EL (cell line): ENCODE data around the gene DAB2.
"Not testable (repeated sequence)": the region's sequence is repeated elsewhere in the genome, so short reads cannot be mapped to it uniquely, and the experiment has no call there.

Experiments used
- DNase-seq: peaks from one replicate; pipeline ENCODE4 v3.0.0-alpha.2; 2016

DAB2 gene

DNA sequence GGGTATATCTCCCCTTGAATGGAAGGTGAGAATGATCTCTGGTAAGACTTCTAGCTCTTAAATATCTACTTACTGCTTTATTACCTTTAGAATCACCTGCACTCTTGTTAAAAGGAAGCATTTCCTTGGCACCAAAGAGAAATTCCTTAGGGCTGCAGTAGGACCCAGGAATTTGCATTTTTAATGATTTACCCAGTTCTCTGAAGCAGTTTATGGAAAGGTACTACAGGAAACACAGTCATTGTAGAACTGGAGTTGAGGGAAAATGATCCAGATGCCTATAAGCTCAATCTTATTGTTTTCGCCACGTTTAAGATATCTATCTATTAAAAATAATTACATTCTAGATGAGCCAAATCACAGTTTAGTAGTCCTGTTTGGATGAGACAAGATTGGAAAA, 51.0 kb downstream of the DAB2 start:
- DNase-seq = no peak

DNA sequence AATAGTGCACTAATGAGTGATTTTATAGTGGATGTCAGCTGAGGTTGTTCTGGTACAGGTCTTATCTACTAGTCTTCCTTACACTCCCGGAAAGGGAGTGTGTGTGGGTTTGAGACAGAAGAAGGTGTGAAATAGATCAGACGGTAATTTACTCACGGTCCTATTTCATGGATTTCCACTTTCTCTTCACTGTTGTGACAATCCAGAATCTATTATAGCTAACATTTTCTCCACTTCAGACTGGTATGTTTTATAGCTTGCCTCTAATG, 53.5 kb downstream of the DAB2 start:
- DNase-seq = no peak

DNA sequence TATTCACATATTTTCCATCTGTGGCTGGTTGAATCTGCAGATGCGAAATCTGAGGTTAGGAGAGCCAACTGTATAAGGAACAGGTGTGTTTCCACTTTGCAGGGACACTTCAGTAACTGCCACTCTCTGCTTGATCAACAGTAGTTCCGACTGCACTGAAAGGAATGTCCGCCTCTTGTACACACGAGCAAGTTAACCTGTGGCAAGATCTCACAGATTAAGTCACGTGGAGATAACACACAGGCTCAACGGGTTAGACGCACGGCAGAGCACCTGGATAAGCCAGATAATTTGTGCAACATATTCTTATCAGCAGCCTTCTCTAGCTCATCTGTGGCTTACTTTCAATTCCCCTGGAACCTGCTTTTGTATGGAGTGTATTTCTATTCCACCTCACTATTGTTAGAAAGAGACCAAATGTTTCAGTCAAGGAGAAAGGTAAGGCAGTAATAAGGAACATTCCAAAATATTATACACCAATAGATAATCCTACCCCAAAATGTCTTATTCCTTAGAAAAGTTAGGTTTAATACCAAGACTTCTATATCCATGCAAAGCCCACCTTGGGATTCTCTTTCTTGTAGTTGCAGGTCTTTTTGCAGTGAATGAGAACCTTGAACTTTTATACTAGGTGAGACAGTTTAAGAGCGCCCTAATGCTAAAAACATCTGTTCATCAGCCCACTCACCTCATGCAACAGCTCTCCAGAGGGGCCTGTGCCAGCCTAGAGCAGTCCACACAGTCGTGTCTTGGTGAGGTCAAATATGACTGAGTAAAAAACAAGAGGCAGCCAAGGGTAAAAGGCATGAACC, 54.0 kb downstream of the DAB2 start:
- no peak for DNase-seq

DNA sequence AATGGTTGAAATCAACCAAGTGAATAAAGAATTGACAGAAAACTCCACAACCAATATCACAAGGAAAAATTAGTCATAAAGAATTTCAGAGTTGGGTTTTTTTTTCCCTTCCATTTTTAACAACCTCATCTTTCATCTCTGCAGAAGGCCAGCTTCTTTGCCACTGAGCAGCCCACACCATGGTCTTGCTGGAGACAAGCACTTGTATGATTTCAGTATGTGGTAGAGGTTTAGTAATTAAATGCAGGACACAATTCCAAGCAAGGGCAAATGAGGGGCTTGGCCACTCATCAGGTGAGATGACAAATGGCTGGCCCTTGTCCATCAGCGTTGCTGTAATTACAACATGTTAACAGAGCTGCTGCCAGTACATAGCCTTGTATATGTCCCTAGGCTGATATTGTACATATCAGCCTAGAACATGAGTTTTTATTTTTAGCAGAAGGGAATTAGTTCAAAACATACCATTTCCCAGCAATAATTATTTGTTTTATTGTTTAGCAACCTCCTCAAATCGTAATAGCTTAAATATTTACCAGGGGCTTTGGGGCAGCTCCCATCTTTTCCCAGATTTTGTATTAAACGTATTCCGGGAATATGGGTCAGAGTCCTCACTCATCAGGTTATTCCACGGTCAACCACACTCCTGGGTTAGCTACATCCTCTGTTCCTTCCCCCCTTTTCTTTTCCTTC, 55.5 kb downstream of the DAB2 start:
- no peak for DNase-seq

DNA sequence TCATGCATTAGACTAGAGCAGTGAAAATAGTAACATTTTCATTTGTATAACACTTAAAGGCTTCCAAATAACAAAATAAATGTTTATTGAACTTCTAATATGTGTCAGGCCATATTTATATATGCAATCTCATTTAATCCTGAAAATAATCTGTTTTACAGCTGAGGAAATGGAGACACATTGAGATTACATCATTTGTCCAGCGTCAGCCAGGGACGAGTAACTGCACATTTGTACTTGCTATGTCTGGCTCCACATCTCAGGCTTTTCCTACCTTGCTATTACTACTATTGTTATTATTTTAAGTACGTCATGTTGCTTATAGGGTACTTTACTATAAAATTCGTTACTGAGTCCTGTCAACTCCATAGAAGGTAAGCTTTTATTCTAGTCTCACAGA, 56.7 kb downstream of the DAB2 start:
- no peak for DNase-seq

DNA sequence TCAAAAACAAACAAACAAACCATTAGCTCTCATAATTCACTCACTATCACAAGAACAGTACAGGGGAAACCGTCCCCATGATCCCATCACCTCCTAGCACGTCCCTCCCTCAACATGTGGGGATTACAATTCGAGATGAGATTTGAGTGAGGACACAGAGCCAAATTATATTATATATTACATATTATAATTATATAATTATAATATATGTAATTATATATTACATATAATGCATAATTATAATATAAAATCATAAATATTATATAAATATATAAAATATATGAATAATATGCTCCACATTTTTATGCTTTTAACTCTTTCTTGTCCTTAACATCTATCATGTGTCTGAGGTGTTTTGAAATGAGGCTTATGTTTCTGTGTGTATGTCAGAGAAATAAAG, 57.1 kb downstream of the DAB2 start:
- DNase-seq = no peak

DNA sequence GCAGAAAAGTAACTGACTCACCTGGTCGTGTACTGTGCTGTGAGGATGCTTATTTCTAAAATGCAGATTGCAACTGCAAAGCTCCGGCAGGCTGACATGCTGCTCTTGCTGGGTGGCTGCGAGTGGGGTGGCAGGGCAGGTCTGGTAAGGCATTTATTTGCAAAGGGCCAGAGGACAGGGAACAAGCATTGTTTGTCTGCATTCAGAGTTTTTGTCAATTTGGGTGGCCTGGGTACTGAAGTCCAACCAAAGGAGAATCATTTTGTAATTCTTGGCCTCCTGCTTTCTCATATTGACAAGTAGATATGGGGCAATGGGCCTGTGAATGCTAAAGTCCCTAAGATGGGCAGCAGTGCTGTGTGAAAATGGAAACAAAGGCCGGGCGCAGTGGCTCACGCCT, 60.4 kb downstream of the DAB2 start, which contains the start of gene C9:
C9 (minus strand) TSS at position 129 of the 400 bp plus-strand sequence; CDS start at position 98, 31 bp downstream.
- no peak for DNase-seq

DNA sequence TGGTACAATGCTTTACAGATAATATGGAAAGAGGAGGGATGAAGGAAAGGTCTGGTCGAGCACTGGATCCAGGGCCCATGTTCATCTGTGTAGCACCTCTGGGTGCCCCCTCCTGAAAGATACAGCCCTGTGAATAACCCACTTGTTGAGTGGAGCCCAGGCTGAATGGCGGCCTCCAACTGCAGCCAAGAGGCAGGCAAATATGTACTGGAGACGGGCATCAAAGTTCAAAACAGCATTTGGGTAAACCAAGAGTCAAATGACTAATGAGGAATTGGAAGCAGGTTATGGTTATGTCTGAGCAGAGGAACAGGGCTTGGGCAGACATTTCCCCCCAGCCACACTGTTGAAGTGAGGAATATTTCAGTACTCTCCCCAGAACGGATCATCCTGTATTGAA, 61.6 kb downstream of the DAB2 start:
- DNase-seq = no peak

DNA sequence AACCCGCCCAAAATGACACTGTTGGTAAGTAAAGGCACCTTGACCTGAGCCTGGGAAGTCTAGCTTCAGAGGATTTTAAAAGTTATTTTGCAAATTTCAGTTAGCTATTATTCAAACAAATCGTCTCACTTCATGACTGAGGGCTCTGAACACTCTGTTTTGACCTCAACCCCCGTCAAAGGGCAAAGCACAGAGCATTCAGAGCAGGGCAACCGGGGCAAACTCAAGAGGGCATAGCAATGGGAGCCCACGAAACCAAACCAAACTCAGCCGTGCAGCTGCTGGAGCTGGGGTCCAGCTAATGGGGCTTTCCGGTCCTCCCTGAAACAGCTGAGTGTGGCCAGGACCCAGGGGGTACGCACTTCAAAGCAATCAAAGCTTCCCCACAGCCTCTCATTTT, 62.1 kb downstream of the DAB2 start:
- no peak for DNase-seq

DNA sequence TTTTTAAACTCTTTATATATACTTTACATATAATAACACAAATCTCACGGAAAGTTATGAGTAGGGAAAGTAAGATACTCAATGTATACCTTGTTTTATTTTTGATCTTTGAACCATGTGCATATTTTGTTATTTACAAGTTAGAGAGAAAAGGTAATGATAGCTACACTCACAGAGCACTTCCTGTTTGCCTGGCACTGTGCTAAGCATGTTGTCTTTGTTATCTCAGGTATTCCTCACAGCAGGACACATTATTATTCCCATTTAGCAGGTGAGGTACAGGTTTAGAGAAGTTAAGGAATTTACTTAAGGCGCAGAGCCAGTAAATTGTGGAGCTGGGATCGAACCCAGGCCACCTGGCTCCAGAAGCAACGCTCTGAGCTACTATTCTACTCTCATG, 63.5 kb downstream of the DAB2 start:
- no peak for DNase-seq

DNA sequence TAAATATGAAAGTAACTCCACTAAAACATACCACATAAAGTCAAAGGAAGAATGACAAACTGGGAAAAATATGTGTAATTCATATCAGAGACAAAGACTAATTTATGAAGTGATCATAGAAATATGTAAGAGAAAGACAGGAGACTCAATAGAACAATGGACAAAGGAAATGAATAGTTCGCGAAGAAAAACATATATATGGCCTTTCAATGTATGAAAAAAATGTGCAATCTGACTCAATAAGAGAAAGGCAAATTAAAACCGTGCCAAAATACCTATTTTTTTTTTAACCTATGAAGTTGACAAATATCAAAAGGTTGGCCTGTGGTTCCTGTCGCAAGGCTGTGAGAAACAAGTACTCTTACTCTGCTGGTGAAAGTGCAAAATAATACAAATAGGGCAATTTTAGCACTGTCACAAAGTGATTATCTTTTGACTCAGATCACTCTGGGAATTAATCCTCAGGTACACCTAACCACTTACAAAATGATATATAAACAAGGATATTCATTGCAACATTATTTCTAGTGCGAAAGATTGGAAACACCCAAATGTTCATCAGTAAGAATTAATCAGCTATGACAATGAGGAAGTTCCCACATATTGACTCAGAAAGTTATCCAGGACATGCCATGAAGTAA, 64.2 kb downstream of the DAB2 start:
- DNase-seq = no peak

DNA sequence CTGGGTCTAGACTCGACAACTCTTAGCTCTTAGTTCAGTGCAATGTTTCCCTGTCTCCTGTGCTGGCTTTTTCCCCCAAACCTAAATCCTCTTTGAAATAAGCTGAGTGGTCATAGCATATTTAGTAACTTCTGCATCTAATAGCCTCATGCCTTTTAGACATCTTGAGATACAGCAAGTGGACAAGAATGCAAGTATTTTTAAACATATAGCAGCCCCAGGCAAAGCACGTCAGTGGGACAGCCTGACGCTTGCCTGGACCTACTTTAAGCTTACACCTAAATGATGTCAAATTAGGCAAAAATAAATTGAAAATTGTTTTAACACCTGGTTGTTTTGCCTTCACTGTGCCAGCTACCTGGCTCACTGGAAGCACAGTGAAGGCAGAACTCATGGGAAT, 68.5 kb downstream of the DAB2 start:
- DNase-seq = no peak

DNA sequence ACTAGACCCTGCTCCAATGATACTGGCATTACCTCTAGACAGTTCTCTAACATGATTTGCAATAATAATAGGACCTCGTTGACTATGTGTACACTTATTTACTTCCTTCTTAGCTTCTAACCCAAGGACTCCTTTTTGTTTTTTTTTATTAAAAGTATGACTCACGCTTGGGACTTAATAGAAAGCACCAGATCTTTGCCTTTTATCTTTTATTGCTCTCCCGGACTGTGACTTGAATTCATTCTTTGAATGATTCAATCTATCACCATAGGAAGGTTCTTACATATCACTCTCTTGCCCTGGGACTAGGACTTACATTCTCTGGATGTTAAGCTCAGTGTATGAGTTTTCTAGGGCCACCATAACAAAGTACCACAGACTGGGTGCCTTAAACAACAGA, 69.5 kb downstream of the DAB2 start:
- no peak for DNase-seq

DNA sequence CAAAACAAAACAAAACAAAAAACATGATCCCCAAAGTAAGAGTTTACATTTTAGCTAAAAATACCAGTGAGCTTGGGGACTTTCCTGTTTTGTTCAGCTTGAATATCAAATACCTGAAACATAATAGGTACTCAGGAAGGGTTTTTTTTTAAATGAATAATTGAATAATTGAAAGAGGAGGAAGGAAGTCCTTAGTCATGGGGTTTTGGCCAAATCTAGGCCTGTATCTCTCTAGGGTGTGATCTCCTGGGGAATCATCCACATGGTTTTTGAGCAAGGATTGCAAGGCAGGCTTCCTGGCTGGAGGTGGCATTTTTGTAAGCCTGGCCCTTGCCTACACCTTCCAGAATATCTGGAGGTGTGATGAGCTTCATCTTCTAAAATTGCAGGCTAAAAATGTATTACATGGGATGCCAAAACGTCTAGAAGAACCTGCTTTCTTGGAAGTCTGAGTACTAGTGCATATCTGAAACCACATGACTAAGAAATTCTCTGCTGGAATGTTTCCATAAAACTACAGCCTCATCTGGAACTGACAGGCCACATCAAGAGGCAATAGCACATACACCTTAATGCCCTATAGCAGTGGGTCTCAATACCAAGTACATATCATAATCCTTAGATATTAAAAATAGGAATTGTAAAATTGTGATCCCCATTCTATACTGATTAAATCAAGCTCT, 70.9 kb downstream of the DAB2 start:
- no peak for DNase-seq

DNA sequence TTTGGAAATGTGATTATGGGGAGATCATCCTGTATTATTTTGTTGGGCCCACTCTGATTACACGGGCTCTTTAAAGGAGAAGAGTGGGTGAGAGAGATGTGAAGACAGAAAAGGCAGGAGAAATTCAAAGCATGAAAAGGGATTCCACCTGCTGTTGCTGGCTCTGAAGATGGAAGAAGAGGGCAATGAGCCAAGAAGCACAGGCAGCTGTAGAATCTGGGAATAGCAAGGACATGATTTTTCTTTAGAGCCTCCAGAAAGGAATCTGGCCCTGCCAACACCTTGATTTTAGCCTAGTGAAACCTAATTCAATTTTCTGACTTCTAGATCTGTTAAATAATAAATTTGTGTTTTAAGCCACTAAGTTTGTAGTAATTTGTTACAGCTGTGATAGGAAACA, 71.8 kb downstream of the DAB2 start:
- DNase-seq = no peak

DNA sequence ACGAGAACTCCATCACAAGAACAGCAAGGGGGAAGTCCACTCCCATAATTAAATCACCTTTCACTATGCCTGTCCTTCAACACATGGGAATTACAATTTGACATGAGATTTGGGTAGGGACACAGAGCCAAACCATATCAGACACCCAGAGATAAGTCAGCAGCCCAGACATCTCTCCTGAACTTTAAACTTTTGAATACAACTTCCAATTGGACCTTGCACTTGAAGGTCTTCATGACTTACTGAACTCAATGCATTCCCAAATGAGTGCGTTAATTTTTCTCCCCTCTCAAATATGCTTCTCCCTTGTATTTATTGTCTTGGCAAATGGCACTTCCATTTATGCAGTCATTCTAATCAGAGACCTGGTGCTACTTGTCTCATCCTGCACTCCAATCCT, 72.6 kb downstream of the DAB2 start:
- no peak for DNase-seq

DNA sequence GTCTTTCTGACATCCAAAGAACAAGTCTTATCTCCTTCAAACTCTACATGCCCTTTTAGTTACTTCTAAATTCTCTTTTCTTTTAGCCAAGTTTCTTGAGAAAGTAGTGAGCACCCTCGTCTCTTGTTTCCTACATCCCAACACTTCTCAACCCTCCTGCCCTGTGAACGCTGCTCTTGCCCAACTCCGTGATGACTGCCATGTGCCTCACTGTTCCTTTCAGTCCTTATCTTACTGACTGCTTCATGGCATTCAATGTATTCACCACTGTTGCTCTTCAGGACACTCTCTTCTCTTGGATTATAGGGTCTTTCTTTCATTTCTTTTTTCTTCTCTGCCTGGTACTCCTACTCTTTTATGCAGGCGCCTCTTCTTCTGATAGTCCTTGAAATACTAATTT, 75.3 kb downstream of the DAB2 start:
- no peak for DNase-seq

DNA sequence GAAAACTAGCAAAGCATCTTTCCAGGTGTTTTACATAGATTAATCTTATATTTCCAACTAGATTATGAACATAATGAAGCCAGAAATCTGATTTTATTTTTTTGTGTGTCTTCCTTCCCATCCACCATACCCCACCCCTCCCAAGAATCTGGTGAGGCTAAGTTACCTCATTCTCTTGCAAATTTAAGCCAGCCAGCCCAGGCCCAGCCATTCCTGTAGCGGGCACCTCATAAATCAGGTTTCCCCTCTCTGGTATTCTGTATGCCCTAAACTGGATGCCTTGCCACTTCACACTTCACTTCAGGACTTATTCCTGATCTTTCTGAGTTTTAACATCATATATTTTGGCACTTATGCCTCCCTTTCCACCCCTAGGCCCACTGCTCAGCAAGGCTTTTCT, 82.3 kb downstream of the DAB2 start:
- DNase-seq = no peak

DNA sequence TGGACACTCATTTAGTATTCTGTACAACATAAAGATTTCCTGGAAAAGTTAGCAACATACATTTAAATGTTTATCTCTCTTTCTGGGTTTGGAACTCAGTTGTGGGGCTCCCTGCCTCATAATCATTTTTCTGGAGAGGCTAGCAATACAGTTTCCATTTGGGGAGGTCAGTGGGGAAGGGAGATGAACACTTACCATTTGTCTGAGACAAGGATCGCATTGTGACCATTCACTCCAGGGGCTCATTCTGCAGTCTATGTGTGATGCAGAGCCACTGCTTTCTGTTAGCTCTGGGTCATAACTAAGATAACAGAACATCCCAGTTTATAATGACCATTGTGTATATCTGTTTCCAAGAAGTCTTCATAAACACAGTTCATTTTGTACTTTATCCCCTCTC, 82.9 kb downstream of the DAB2 start:
- DNase-seq = no peak

DNA sequence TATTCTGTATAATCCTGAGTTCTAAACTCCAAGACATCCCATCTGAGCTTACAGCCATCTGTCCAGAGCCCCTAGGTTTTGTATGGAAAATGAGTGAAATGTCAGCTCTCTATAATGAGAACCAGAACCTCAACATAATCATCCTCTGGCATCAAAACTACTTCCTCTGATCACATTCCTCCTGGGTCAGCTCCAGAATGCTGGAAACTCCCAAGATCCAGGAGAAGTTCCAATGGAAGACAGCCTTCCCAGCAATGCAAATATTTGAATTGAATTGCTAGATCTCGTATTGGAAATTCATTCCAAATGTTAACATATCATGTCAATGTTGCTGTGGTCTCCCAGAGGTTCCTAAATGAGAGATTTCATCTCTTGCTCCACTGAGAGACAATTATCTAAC, 84.3 kb downstream of the DAB2 start:
- no peak for DNase-seq

DNA sequence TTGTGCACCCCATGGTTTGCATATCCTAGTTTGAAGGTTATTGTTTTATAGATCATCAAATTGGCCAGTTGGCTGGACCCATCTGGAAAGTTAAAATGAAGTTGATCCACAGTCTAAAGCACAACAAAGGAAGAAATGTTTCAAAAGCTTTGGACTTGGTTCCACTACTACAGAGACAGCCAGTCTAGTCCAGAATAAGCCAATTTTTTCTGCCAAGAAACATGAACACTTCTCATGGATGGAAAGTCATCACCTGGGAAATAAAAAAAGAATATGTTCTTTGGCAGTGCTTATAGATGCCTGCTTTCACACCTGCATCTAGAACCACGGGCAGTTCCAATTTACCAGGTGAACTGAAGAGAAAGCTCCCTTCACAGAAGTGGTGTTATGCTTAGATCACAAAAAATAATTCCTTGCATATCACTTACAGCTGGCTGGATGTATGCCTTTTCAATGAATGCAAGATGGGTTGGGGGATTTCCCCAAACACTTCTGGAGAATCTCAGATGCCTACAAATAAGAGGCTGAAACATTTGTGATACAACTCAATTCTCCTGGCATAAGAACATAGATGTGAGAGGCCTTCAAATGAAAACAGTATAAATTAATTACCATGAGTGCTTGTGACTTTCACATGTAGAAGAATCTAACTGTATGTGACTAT, 87.4 kb downstream of the DAB2 start:
- DNase-seq = no peak

DNA sequence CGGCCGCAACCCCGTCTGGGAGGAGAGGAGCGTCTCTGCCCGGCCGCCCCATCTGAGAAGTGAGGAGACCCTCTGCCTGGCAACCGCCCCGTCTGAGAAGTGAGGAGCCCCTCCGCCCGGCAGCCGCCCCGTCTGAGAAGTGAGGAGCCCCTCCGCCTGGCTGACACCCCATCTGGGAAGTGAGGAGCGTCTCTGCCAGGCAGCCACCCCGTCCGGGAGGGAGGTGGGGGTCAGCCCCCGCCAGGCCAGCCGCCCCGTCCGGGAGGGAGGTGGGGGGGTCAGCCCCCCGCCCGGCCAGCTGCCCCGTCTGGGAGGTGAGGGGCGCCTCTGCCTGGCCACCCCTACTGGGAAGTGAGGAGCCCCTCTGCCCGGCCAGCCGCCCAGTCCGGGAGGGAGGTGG, 90.5 kb downstream of the DAB2 start:
- DNase-seq = not testable (repeated sequence)

DNA sequence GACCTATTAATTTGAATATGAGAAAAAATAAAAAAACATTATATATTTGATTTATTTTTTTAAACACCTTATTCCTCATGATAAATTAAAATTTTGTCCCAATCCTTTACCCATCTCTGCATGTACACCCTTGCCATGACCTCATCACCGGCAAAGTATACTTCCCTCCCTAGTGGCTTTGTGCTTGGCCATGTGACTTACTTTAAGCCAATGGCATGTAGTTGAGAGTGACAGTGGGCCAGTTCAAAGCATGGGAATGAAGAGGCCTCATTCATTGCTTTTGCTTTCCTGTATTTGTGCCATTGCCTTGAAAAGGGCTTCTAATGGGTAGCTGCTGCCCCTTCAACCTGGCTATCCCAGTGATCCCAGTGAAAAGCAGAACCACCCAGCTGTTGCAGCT, 91.7 kb downstream of the DAB2 start:
- DNase-seq = no peak
